Stimulated activated CD8-positive, alpha-beta memory T cell treated with anti-CD3 and anti-CD28 coated beads, Interleukin-2, amount 100 ng/mL, for 1 hour (primary cell): Measurements from ENCODE around the gene COG8.

Source experiments
- DNase-seq, 2 donors: peaks; one replicate each; pipeline ENCODE4 v3.0.0-alpha.2; 2020; ENCODE audit warnings: low read depth in 2 of 2

Gene COG8

GRCh38 chr16:69286941-69287713 is 52.2 kb downstream of the COG8 start:
- DNase-seq, result peak in 1 of 2 donors; percentile 9

- no peak for DNase-seq
Measured at GRCh38 chr16:69285240-69285639, 54.1 kb downstream of the COG8 start.

GRCh38 chr16:69283851-69284250 is 55.5 kb downstream of the COG8 start:
- no peak for DNase-seq

GRCh38 chr16:69277413-69277812 is 62.0 kb downstream of the COG8 start:
- no peak for DNase-seq
